KG1 (cell line): ENCODE measurements around the gene USH1C.
A peak's percentile ranks its signal among the peaks of the same experiment; 100 is the strongest.

Source experiments
- DNase-seq: peaks from one replicate; lab custom pipeline; 2025; lab: John Stamatoyannopoulos, UW

Gene USH1C

GRCh38 chr11:17504330-17505107 is 39.7 kb downstream of the USH1C start:
- DNase-seq: peak; percentile 37

- DNase-seq: no peak
Measured at GRCh38 chr11:17502630-17503029, 41.6 kb downstream of the USH1C start.

DNA sequence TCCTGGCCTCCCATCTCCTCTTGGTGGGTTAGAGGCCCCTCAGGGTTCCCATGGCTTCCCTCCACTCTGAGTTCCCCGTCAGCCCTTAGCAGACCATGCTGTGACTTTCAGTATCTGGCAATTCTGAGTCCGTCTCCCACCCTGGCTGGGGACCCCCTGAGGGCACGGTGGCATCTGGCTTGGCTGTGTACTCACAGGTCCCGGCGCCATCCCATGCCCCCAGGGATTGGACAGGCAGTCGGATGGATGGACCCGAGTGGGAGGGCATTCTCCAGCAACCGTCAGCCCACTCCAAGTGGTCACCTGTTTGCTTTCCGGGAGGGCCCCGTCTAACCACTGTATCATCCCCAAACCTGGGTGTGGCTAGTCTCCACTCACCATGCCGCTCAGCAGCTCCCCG is 43.5 kb downstream of the USH1C start:
- no peak for DNase-seq

- no peak for DNase-seq
Measured at GRCh38 chr11:17498475-17498874, 45.7 kb downstream of the USH1C start.

GRCh38 chr11:17498058-17498457 is 46.2 kb downstream of the USH1C start:
- no peak for DNase-seq

DNA sequence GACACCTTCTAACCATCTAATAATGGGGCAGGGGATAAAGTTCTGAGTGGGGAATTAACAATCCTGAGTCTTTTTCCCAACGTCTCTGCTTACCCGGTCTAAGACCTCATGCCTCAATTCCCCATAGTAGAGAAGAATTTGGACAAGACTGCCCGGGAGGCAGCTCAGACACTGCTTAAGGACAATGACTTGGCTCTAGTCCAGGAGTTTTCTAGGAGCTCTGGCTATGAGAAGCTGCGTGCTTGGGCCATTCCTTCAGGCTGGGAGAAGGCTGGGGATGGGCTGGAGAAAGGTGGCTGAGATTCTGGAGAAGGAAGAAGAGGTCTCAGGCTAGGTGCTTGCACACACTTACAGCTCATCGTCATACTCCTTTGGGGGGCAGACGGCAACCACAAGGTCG is 47.8 kb downstream of the USH1C start:
- no peak for DNase-seq

GRCh38 chr11:17494019-17494418 is 50.2 kb downstream of the USH1C start:
- no peak for DNase-seq

GRCh38 chr11:17490938-17491337 is 53.3 kb downstream of the USH1C start:
- no peak for DNase-seq

GRCh38 chr11:17490232-17490631 is 54.0 kb downstream of the USH1C start:
- DNase-seq: no peak

DNA sequence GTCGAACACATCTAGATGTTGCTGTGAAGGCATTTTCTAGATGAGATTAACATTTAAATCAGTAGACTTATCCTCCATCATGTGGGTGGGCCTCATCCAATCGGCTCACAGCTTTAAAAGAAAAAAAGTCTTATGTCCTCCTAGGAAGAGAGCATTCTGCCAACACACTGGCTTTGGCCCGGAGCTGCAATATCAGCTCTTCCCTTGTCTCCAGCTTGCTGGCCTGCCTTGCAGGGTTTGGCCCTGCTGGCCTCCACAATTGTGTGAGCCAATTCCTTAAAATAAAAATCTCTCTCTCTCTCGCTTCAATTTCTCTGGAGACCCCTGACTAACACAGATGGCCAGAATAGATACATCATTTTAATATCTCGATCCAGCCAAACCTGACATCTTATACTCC is 54.5 kb downstream of the USH1C start:
- DNase-seq: no peak

GRCh38 chr11:17488563-17488962 is 55.7 kb downstream of the USH1C start:
- DNase-seq: no peak

DNA sequence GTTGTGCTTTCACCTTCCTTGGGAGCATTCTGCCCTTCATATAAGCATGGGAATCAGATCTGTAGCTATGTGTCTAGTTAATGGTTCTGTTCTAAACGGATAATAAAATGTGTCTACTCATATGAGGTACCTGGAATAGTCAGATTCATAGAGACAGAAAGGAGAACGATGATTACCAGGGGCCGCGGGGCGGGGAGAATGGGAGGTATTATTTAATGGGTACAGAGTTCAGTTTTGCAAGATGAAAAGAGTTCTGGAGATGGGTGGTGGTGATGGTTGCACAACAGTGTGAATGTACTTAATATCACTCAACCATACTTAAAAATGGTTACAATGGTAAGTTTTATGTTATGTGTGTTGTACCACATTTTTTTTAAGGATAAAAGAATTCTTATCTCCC is 57.6 kb downstream of the USH1C start:
- DNase-seq: no peak

GRCh38 chr11:17483505-17483904 is 60.7 kb downstream of the USH1C start:
- DNase-seq: no peak

- no peak for DNase-seq
Measured at GRCh38 chr11:17481905-17482304, 62.3 kb downstream of the USH1C start.

DNA sequence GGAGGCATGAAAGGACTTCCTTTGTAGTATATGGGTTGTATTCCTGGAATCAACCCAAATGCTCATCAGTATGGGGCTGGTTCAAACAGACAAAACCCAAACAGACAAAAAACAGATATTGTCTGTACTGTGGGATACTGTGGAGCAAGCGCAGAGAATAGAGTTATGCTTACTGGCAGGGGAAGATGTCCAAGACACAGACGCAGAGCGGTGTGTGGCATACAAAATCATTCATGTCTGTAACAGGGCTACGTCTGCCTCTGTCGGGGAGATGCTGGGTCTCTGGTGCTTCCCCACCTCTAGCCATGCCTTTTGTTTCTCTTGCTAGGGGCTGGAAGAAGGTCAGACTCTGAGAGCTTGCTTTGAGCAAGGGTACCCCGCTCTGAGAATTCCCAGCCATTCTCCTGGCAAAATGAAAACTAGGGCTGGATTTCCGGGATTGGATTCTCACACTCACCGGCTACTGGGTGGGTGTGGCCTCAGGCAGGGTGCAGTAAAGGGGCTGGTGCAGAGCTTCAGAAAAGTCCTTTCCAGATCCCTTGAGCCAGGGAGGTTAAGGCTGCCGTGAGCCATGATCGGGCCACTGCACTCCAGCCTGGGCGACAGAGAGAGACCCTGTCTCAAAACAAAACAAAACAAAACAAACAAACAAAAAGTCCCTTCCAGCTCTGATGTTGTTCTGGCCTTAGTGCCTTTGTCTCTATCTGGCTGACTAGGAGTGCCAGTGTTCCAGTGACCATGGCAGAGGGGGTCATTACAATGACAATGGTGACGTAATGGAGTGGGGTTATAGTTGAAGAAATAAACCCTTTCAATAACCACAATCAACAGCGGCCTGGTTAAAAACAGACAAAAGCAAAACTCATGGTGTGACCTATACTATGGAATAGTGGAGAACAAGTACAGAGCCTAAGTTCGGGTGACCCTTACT is 64.7 kb downstream of the USH1C start:
- no peak for DNase-seq

DNA sequence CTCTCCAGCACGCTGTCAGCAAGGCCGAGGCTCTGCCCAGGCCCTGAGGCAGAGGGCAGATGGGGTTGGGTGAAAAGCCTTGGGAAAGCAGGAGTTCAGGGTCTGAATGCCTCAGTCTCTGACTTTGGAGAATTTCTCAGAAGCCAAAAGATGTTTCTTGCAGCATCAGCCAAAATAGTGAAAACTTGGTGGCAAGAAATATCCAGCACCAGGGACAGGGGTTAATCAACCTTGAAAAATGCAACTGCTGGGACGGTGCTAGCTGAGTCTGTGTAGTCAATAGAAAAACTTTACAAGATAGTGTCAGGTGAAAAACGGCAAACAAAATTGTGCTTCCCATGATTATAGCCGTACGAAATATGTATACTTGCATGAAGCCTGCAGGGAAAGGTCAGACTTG is 66.1 kb downstream of the USH1C start:
- no peak for DNase-seq

DNA sequence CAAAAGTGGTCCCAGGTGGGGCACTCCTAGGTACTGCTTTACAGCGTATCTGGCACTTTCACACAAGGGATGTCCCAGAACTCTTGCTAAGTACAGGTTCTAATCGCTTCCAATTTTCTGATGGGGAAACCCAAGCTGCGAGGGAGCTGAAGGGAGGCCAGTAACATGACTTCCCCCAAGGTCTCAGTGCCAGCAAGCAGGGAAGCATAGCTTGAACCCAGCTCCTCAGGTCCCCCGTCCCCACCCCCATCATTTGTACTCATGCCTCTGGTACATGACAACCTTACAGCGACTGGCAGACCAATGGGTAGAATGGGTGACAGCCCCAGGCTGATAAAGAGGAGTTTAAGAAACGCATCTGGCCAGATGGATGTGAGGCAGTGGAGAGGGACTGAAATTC is 66.9 kb downstream of the USH1C start:
- no peak for DNase-seq

DNA sequence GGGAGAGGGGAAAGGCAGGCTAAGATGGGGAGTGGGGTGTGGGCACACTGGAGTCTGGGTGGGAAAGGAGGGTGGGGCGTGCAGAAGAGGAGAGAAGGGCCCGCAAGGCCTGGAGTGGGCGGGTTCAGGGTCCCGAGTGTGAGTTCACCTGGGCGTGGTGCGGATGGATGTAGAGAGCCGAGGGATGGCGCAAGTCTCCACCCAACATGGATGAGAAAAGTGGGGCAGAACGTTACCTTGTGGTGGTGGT is 67.2 kb downstream of the USH1C start:
- DNase-seq: no peak

GRCh38 chr11:17476317-17477083 is 67.7 kb downstream of the USH1C start, which contains the start of gene ABCC8:
ABCC8 (minus strand) TSS chr11:17476845; CDS start chr11:17476776, 69 bp downstream.
- no peak for DNase-seq

DNA sequence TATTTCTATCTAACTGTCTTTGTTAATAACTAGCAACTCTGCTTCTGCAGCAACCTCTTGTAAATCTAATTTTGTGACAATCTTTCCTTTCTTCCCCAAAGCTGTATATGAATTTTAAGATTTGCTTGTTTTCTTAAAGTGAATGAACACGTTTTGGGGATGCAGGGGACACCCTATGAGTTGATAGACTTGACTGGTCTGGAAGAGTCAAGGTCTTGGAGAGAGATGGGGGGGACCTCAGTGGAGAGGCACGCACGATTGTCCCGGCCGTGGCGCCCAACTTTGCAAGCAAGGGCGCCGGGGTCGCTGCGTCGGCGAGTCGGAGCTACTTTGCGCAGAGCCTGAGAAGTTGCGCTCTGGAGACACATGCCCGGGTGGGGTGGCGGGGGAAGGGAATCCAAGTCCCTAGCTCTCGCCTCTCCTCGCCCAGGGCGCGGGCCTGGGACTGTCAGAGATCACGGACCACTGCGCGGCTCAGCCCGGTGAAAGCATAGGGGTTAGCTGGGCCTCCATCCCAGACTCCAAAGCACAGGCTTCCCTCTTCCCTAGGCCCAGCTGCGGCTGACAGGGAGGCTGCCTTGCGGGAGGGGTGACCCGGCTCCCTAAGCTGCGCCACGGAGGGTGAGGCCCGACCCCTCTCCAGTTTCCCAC is 68.4 kb downstream of the USH1C start:
- no peak for DNase-seq

GRCh38 chr11:17473071-17473744 is 71.0 kb downstream of the USH1C start:
- DNase-seq: no peak

- DNase-seq: no peak
Measured at GRCh38 chr11:17472467-17472866, 71.7 kb downstream of the USH1C start.
